GM23338 (cell line): ENCODE results near the gene PPP2R5C. TPM values are rescaled to one million over a fixed set of nuclear protein-coding genes. Genes with fewer than 3 reads are reported as not detected.
A peak's percentile ranks its signal among the peaks of the same experiment; 100 is the strongest.

ENCODE experiments used
- ATAC-seq: fragments of 200-7000 bp; cut with Tn5 transposase; 3 replicates; pipeline ENCODE4 v1.9.1; 2020
- DNase-seq: peaks from one replicate; pipeline ENCODE4 v3.0.0-alpha.2; 2015; ENCODE audit warnings: low spot score
- H2AFZ ChIP-seq: fragments of 200-600 bp; sonication (generic); 2 replicates; pipeline ENCODE4 v1.8.0; 2016; ENCODE audit warnings: antibody characterized with exemption, mild to moderate bottlenecking, moderate library complexity
- H3F3A ChIP-seq: fragments of 200-600 bp; sonication (generic); replicated peaks from 2 replicates; pipeline ENCODE4 v1.8.0; 2017; ENCODE audit warnings: antibody characterized with exemption, mixed run types, low read depth
- H3K27ac ChIP-seq: fragments of 200-600 bp; sonication (generic); 2 replicates; pipeline ENCODE4 v1.6.1; 2016; ENCODE audit warnings: low read depth
- H3K27me3 ChIP-seq: fragments of 200-600 bp; sonication (generic); 2 replicates; pipeline ENCODE4 v1.8.0; 2016; ENCODE audit warnings: mild to moderate bottlenecking, mixed run types, moderate library complexity; ENCODE audit not compliant: insufficient read depth
- H3K36me3 ChIP-seq: fragments of 200-600 bp; sonication (generic); 2 replicates; pipeline ENCODE4 v1.8.0; 2016; ENCODE audit warnings: mild to moderate bottlenecking; ENCODE audit not compliant: insufficient read depth
- H3K4me1 ChIP-seq: fragments of 200-600 bp; sonication (generic); 2 replicates; pipeline ENCODE4 v1.8.0; 2016; ENCODE audit warnings: mild to moderate bottlenecking, moderate library complexity; ENCODE audit not compliant: insufficient read depth
- H3K4me2 ChIP-seq: fragments of 200-600 bp; sonication (generic); 2 replicates; pipeline ENCODE4 v1.7.1; 2017; ENCODE audit warnings: mixed run types
- H3K4me3 ChIP-seq: fragments of 200-600 bp; sonication (generic); 2 replicates; pipeline ENCODE4 v1.6.1; 2016; ENCODE audit warnings: mixed run types
- H3K79me2 ChIP-seq: fragments of 200-600 bp; sonication (generic); replicated peaks from 2 replicates; pipeline ENCODE4 v1.8.0; 2017; ENCODE audit warnings: mild to moderate bottlenecking; ENCODE audit not compliant: insufficient read depth
- H3K9me2 ChIP-seq: fragments of 200-600 bp; sonication (generic); 2 replicates; pipeline ENCODE4 v1.8.0; 2017; ENCODE audit not compliant: insufficient read depth
- H4K20me1 ChIP-seq: fragments of 200-600 bp; sonication (generic); replicated peaks from 2 replicates; pipeline ENCODE4 v1.8.0; 2017; ENCODE audit warnings: mild to moderate bottlenecking; ENCODE audit not compliant: insufficient read depth
- H3K27ac Mint-ChIP-seq: 2 replicates; pipeline ENCODE4 v1.8.0; 2020; ENCODE audit warnings: inconsistent platforms, mild to moderate bottlenecking, moderate library complexity, mixed read lengths
- H3K27me3 Mint-ChIP-seq: 3 replicates; pipeline ENCODE4 v1.8.0; 2022; ENCODE audit warnings: low read depth, mild to moderate bottlenecking, moderate library complexity, mixed read lengths, inconsistent platforms; ENCODE audit not compliant: insufficient read depth, poor library complexity
- H3K36me3 Mint-ChIP-seq: 3 replicates; pipeline ENCODE4 v1.8.0; 2021; ENCODE audit warnings: low read depth, mild to moderate bottlenecking, inconsistent platforms, moderate library complexity, mixed read lengths
- H3K4me1 Mint-ChIP-seq: 3 replicates; pipeline ENCODE4 v1.8.0; 2020; ENCODE audit warnings: mild to moderate bottlenecking, inconsistent platforms, mixed read lengths
- H3K4me3 Mint-ChIP-seq: 3 replicates; pipeline ENCODE4 v1.8.0; 2021; ENCODE audit warnings: moderate library complexity, mild to moderate bottlenecking, inconsistent platforms, mixed read lengths
- H3K9me3 Mint-ChIP-seq: 3 replicates; pipeline ENCODE4 v1.8.0; 2020; ENCODE audit warnings: moderate library complexity, mild to moderate bottlenecking, inconsistent platforms, mixed read lengths
- EZH2 ChIP-seq: fragments of 200-600 bp; sonication (generic); IDR thresholded peaks from one replicate; pipeline ENCODE4 v1.8.0; 2017; ENCODE audit warnings: antibody characterized with exemption, mild to moderate bottlenecking, low read depth; ENCODE audit not compliant: unreplicated experiment
- EZH2phosphoT487 ChIP-seq: fragments of 200-600 bp; sonication (generic); IDR thresholded peaks from one replicate; pipeline ENCODE4 v1.8.1; 2018; ENCODE audit warnings: antibody characterized with exemption; ENCODE audit not compliant: unreplicated experiment
- JUNB ChIP-seq: IDR thresholded peaks from one replicate; pipeline ENCODE4 v1.6.1; 2016; ENCODE audit warnings: antibody characterized with exemption; ENCODE audit not compliant: unreplicated experiment
- NANOG ChIP-seq: IDR thresholded peaks from 2 replicates; pipeline ENCODE4 v1.6.1; 2016; ENCODE audit warnings: antibody characterized with exemption, borderline replicate concordance
- POLR2AphosphoS5 ChIP-seq: IDR thresholded peaks from 2 replicates; pipeline ENCODE4 v1.6.1; 2016; ENCODE audit warnings: antibody characterized with exemption, low read depth
- STAT1 ChIP-seq: IDR thresholded peaks from one replicate; pipeline ENCODE4 v1.6.1; 2016; ENCODE audit warnings: antibody characterized with exemption; ENCODE audit not compliant: unreplicated experiment
- ZNF114 ChIP-seq: fragments of 250-450 bp; sonication (Bioruptor Pico); IDR thresholded peaks from 2 replicates; pipeline ENCODE4 v1.5.0; 2020; ENCODE audit warnings: mild to moderate bottlenecking, moderate library complexity
- ZNF331 ChIP-seq: fragments of 250-450 bp; sonication (Bioruptor Pico); IDR thresholded peaks from 2 replicates; pipeline ENCODE4 v1.5.0; 2020; ENCODE audit warnings: low read depth, mild to moderate bottlenecking, moderate library complexity
- polyA plus RNA-seq: library from polyadenylated mRNA; unstranded; fragments of >200 nt; fragmentation: Nextera tagmentation; extraction: Ambion mirVana; gene quantifications from 2 replicates; pipeline ENCODE4 v1.2.1, GENCODE V29; 2016
- total RNA-seq: library from RNA; depleted of rRNA; stranded (reverse); fragments of >200 nt; shearing (Covaris generic); gene quantifications from 2 replicates; pipeline ENCODE4 v1.2.3, GENCODE V29; 2014
- TF ChIP-seq, protein P1 (sequence below): IDR thresholded peaks from one replicate; pipeline ENCODE4 v1.6.1; 2018; ENCODE audit warnings: antibody characterized with exemption; ENCODE audit not compliant: unreplicated experiment
- TF ChIP-seq, protein P2 (sequence below), 2 experiments: fragments of 200-600 bp in 1 of 2; sonication (generic) in 1 of 2; conservative IDR thresholded peaks; 2 replicates each; pipeline versions ENCODE4 v1.5.1 to v1.6.1; 2016 to 2017; ENCODE audit warnings: antibody characterized with exemption in 2 of 2, low read depth in 2 of 2, mild to moderate bottlenecking in 2 of 2, moderate library complexity in 1 of 2

The PPP2R5C gene
- total and polyA plus RNA-seq, 2 experiments from 2014 or later = 75.4 to 79.7 TPM

DNA sequence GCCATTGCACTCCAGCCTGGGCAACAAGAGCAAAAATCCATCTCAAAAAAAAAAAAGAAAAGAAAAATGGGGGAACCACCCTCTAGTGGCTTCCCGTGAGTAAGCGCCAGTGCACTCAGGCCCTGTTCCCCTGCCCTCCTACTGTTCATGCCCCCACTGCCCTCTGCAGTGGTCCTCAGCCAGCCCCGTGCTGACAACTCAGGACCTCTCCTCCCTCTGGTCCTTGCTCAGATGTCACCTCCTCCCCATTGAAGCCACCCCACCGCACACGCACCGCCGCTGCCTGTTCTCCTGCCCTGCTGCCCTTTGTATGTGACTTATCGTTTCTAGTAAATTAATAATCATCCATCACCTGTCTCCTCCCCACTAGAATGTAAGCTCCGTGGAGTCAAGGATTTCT is 144.1 kb downstream of the PPP2R5C start:
- H3K27ac Mint-ChIP-seq = no peak overlapping the region
- H3K36me3 Mint-ChIP-seq = peaks cover 46% of the 10 kb centered on the region
- ATAC-seq = peak; percentile 49; the same call in 2 of the 3 replicates

DNA sequence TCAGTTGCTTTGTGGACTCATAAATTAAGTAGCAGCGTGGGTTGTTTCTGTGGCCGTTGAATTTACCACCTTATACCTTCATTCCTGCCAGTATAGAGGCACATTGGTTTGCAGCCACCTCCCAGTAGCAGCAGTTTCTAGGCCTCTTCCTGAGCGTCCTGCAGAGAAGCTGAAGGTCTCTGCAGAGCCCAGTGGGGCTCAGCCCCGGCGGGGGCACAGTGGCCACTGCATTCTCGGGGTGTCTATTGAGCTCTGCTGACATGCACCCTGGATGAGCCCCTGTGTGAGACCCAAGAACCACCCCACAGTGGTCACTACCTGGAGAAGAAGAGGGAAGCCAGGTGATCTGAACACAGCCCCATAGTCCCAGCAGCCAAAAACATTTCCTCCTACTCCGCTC is 145.1 kb downstream of the PPP2R5C start:
- H3K36me3 ChIP-seq = peaks cover 5% of the 10 kb centered on the region; the same call in 1 of the 2 replicates
- H2AFZ ChIP-seq = no peak overlapping the region
- peaks cover 40% of the 10 kb centered on the region for H3K36me3 Mint-ChIP-seq
- TF ChIP-seq NANOG (no peak), ZNF331 (CRISPR knock-in tag) (no peak), STAT1 (no peak), ZNF114 (no peak), EZH2 (no peak), POLR2AphosphoS5 (no peak), EZH2phosphoT487 (no peak)
- TF ChIP-seq, protein P1, sequence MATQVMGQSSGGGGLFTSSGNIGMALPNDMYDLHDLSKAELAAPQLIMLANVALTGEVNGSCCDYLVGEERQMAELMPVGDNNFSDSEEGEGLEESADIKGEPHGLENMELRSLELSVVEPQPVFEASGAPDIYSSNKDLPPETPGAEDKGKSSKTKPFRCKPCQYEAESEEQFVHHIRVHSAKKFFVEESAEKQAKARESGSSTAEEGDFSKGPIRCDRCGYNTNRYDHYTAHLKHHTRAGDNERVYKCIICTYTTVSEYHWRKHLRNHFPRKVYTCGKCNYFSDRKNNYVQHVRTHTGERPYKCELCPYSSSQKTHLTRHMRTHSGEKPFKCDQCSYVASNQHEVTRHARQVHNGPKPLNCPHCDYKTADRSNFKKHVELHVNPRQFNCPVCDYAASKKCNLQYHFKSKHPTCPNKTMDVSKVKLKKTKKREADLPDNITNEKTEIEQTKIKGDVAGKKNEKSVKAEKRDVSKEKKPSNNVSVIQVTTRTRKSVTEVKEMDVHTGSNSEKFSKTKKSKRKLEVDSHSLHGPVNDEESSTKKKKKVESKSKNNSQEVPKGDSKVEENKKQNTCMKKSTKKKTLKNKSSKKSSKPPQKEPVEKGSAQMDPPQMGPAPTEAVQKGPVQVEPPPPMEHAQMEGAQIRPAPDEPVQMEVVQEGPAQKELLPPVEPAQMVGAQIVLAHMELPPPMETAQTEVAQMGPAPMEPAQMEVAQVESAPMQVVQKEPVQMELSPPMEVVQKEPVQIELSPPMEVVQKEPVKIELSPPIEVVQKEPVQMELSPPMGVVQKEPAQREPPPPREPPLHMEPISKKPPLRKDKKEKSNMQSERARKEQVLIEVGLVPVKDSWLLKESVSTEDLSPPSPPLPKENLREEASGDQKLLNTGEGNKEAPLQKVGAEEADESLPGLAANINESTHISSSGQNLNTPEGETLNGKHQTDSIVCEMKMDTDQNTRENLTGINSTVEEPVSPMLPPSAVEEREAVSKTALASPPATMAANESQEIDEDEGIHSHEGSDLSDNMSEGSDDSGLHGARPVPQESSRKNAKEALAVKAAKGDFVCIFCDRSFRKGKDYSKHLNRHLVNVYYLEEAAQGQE = no peak

More for the DNA sequence above, 144.1 kb downstream of the PPP2R5C start:
- Histone ChIP-seq H3K4me1 (no peaks in the 10 kb centered on the region), H3K27me3 (no peaks in the 10 kb centered on the region), H3K79me2 (no peaks in the 10 kb centered on the region), H4K20me1 (peaks cover 5% of the 10 kb centered on the region; the same call in 1 of the 2 replicates), H3K36me3 (peaks cover 5% of the 10 kb centered on the region; the same call in 1 of the 2 replicates), H3K4me2 (no peak overlapping the region), H2AFZ (no peak overlapping the region), H3K4me3 (no peak overlapping the region), H3K27ac (no peak overlapping the region), H3F3A (no peaks in the 10 kb centered on the region), H3K9me2 (no peaks in the 10 kb centered on the region)
- no peaks in the 10 kb centered on the region for H3K4me1 Mint-ChIP-seq
- H3K4me3 Mint-ChIP-seq = no peak overlapping the region
- no peak for TF ChIP-seq JUNB
- TF ChIP-seq STAT1 = no peak
- TF ChIP-seq, protein P2, sequence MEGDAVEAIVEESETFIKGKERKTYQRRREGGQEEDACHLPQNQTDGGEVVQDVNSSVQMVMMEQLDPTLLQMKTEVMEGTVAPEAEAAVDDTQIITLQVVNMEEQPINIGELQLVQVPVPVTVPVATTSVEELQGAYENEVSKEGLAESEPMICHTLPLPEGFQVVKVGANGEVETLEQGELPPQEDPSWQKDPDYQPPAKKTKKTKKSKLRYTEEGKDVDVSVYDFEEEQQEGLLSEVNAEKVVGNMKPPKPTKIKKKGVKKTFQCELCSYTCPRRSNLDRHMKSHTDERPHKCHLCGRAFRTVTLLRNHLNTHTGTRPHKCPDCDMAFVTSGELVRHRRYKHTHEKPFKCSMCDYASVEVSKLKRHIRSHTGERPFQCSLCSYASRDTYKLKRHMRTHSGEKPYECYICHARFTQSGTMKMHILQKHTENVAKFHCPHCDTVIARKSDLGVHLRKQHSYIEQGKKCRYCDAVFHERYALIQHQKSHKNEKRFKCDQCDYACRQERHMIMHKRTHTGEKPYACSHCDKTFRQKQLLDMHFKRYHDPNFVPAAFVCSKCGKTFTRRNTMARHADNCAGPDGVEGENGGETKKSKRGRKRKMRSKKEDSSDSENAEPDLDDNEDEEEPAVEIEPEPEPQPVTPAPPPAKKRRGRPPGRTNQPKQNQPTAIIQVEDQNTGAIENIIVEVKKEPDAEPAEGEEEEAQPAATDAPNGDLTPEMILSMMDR (conservative IDR thresholded peaks at IDR 0.05; ENCODE audit: low read depth in 2 of 2) = 0 out of 4 replicates have a peak, but pooled peaks of 1 of the 2 experiments have one; percentile 8
- peaks cover 9% of the 10 kb centered on the region for H3K27me3 Mint-ChIP-seq
- no peaks in the 10 kb centered on the region for H3K9me3 Mint-ChIP-seq
- no peak for DNase-seq

More for the DNA sequence above, 145.1 kb downstream of the PPP2R5C start:
- Mint-ChIP-seq H3K4me1 (no peaks in the 10 kb centered on the region), H3K4me3 (no peak overlapping the region), H3K9me3 (no peaks in the 10 kb centered on the region), H3K27me3 (peaks cover 11% of the 10 kb centered on the region), H3K27ac (no peak overlapping the region)
- Histone ChIP-seq H3K27me3 (no peaks in the 10 kb centered on the region), H3K4me2 (no peak overlapping the region), H3K4me3 (no peak overlapping the region), H3K4me1 (no peaks in the 10 kb centered on the region), H3F3A (no peaks in the 10 kb centered on the region), H3K79me2 (no peaks in the 10 kb centered on the region), H3K9me2 (no peaks in the 10 kb centered on the region), H4K20me1 (peaks cover under 1% of the 10 kb centered on the region; the same call in 1 of the 2 replicates), H3K27ac (no peak overlapping the region)
- no peak for DNase-seq
- no peak for ATAC-seq
